ENCODE results near the gene GGT6.
"Not testable (repeated sequence)": the region's sequence is repeated elsewhere in the genome, so short reads cannot be mapped to it uniquely, and the experiment has no call there.

GGT6 gene

GRCh38 chr17:4560421-4560820, at the start of gene GGT6:
Gene GGT6, minus strand, starts transcription at chr17:4560577. Its CDS starts 56 bp downstream, at chr17:4560521.
- in situ Hi-C loops (cut with HindIII; ENCODE audit: low pct_ligation_motif_present, low sequenced_read_pairs) = no loop called here
- TF ChIP-seq CTCF (IDR thresholded peaks at IDR 0.05; ENCODE audit: low read depth, low read length, missing control alignments) = no peak
- H3K27me3 ChIP-seq (replicated peaks) = no peaks in the 10 kb centered on the region
- H3K36me3 ChIP-seq (replicated peaks) = no peaks in the 10 kb centered on the region
- no peak within 1 kb of the TSS for H3K4me3 ChIP-seq (ENCODE audit: low read depth, low read length)
- no peak within 1 kb of the TSS for H3K27ac ChIP-seq
- no peak for DNase-seq

- H3K4me3 ChIP-seq (ENCODE audit: low read depth, low read length) = no peak overlapping the region
- no peak for TF ChIP-seq CTCF (IDR thresholded peaks at IDR 0.05; ENCODE audit: low read depth, low read length, missing control alignments)
- H3K27me3 ChIP-seq (replicated peaks) = peaks cover 7% of the 10 kb centered on the region
- H3K36me3 ChIP-seq (replicated peaks) = no peaks in the 10 kb centered on the region
- no peak overlapping the region for H3K27ac ChIP-seq
- in situ Hi-C loops (cut with HindIII; ENCODE audit: low pct_ligation_motif_present, low sequenced_read_pairs) = no loop called here
- DNase-seq = no peak
Observed at GRCh38 chr17:4610162-4610561, 49.8 kb upstream of the GGT6 start.

- H3K27me3 ChIP-seq (replicated peaks) = peaks cover 7% of the 10 kb centered on the region
- in situ Hi-C loops (cut with HindIII; ENCODE audit: low pct_ligation_motif_present, low sequenced_read_pairs) = no loop called here
- H3K27ac ChIP-seq = no peak overlapping the region
Observed at GRCh38 chr17:4609761-4610160, 49.4 kb upstream of the GGT6 start.

GRCh38 chr17:4607773-4608187, 47.4 kb upstream of the GGT6 start:
- Histone ChIP-seq H3K27ac (no peak overlapping the region), H3K36me3 (replicated peaks) (no peaks in the 10 kb centered on the region)

More at GRCh38 chr17:4609761-4610160, 49.4 kb upstream of the GGT6 start:
- TF ChIP-seq CTCF (IDR thresholded peaks at IDR 0.05; ENCODE audit: low read depth, low read length, missing control alignments) = no peak
- H3K36me3 ChIP-seq (replicated peaks) = no peaks in the 10 kb centered on the region
- no peak for DNase-seq
- no peak overlapping the region for H3K4me3 ChIP-seq (ENCODE audit: low read depth, low read length)

GRCh38 chr17:4607261-4607741, 46.9 kb upstream of the GGT6 start:
- H3K27me3 ChIP-seq (replicated peaks) = peaks cover 7% of the 10 kb centered on the region
- in situ Hi-C loops (cut with HindIII; ENCODE audit: low pct_ligation_motif_present, low sequenced_read_pairs) = no loop called here
- H3K36me3 ChIP-seq (replicated peaks) = no peaks in the 10 kb centered on the region
- no peak overlapping the region for H3K4me3 ChIP-seq (ENCODE audit: low read depth, low read length)
- TF ChIP-seq CTCF (IDR thresholded peaks at IDR 0.05; ENCODE audit: low read depth, low read length, missing control alignments) = no peak
- DNase-seq = no peak
- no peak overlapping the region for H3K27ac ChIP-seq

More at GRCh38 chr17:4607773-4608187, 47.4 kb upstream of the GGT6 start:
- TF ChIP-seq CTCF (IDR thresholded peaks at IDR 0.05; ENCODE audit: low read depth, low read length, missing control alignments) = no peak
- Histone ChIP-seq H3K4me3 (ENCODE audit: low read depth, low read length) (no peak overlapping the region), H3K27me3 (replicated peaks) (peaks cover 7% of the 10 kb centered on the region)
- in situ Hi-C loops (cut with HindIII; ENCODE audit: low pct_ligation_motif_present, low sequenced_read_pairs) = no loop called here
- DNase-seq = peak; percentile 63

GRCh38 chr17:4605826-4606225, 45.4 kb upstream of the GGT6 start:
- peak; percentile 73 for DNase-seq
- in situ Hi-C loops (cut with HindIII; ENCODE audit: low pct_ligation_motif_present, low sequenced_read_pairs) = no loop called here

GRCh38 chr17:4604736-4605135, 44.4 kb upstream of the GGT6 start:
- H3K36me3 ChIP-seq (replicated peaks); H3K4me3 ChIP-seq (ENCODE audit: low read depth, low read length); in situ Hi-C loops (cut with HindIII; ENCODE audit: low pct_ligation_motif_present, low sequenced_read_pairs); H3K27ac ChIP-seq; DNase-seq; H3K27me3 ChIP-seq (replicated peaks): not testable (repeated sequence)

More at GRCh38 chr17:4605826-4606225, 45.4 kb upstream of the GGT6 start:
- H3K27me3 ChIP-seq (replicated peaks) = peaks cover 8% of the 10 kb centered on the region
- no peak overlapping the region for H3K27ac ChIP-seq
- H3K4me3 ChIP-seq (ENCODE audit: low read depth, low read length) = no peak overlapping the region
- peak; percentile 10 for TF ChIP-seq CTCF (IDR thresholded peaks at IDR 0.05; ENCODE audit: low read depth, low read length, missing control alignments)
- H3K36me3 ChIP-seq (replicated peaks) = no peaks in the 10 kb centered on the region

Measured in brain microvascular endothelial cell (primary cell).